Inflammatory macrophage treated with lipopolysaccharide for 4 hours (primary cell): ENCODE measurements around the gene GLI3.

Experiments
- DNase-seq: peaks from one replicate; pipeline ENCODE4 v3.0.0-alpha.2; 2020

The GLI3 gene

DNA sequence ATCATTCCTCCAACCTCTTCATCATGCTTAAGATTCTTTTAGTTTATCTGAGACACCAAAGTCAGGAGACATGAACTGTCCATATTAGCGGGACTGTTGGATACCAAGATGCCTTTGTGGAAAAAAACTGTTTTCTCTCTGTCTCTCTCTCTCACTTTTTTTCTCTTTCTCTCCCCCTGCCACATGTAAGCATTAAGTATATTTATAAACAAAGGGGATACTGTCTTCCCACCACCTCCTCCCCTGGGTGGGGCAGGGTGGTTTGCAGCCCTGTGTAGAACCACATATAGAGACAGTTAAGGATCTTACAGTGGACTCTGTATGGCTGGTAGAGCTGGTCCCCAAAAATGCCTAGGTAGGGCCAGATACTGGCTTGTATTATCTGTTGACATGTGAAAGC lies 101.3 kb downstream of the GLI3 start:
- DNase-seq = no peak

DNA sequence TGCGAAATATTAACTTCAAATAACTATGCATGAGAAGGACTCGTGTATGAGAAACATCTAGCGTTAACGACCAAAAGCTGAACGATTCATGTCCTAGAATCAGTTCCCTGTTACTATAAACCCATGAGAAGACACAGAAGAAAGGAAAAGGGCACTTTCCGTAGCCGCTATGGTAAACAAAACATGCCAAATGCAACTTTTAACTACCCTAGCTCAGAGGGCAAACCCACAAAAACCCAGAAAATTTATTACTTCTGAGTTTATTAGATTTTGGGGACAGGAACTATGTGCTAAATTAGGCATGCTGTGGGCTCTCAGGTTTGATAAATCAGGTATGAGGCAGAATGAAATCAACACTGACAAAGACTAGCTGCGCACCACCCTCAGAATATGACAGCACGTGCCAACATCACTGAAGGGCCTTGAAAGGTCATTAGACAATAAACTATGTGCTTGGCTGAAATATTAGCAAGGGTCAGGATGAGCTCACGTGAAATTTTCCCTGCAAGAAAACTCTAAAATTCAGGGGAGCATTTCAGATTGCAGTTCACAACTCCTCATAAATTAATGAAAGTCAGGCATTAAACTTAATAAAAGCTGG lies 102.6 kb downstream of the GLI3 start:
- no peak for DNase-seq

GRCh38 chr7:42133321-42133720 lies 103.7 kb downstream of the GLI3 start:
- DNase-seq = no peak

- no peak for DNase-seq
These were observed 108.3 kb downstream of the GLI3 start for GRCh38 chr7:42128703-42129102.

DNA sequence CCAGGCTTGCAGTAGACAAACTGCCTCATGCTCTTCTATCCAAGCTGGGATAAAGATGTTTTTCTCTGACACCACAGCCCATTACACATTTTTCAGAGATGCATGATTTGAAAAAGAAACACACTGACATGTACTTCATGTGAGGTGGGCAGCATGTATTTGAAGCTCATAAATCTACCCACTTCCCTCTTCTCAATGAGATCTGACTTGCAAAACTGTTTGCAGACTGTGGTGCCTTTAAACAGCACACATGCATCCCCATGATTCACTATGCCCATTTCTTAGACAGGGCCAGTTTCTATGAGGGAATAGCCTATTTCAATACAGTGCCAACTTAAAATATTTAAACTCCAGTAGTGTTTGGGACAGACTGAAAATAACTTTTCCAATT lies 109.8 kb downstream of the GLI3 start:
- DNase-seq = no peak

DNA sequence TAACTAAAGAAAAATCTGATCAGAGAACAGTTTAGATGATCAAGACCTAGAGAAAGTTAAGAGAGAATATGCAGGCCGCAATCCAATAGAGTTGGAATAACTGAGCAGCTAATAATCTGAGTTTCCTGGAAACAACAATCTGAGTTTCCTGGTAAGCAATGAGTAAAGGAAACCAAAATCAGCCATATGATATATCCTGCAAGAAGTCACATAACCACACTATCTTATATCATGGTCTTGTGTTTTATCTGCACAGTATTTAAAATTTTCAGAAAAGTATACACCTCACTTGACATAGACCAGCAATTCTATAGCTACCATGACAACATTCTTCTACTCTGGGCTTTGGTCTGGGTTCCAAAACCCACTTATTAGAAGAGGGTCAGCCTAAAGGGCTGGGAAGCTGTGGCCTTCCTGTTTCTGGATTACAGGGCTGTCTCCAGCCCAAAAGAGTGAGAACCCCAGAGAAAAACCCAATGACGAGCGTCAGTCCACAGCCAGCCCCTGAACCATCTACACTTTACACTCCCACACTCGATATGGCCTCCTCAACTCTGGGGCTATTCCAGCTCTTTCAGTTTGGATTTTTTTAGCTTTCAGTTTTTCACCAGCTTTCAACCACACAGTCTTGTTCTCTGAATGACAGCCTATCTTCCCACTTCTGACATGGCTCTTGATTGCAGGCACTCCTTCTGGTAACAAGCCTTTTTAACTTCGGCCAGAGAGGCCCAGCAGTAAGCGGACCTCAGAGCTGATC lies 110.4 kb downstream of the GLI3 start:
- no peak for DNase-seq

DNA sequence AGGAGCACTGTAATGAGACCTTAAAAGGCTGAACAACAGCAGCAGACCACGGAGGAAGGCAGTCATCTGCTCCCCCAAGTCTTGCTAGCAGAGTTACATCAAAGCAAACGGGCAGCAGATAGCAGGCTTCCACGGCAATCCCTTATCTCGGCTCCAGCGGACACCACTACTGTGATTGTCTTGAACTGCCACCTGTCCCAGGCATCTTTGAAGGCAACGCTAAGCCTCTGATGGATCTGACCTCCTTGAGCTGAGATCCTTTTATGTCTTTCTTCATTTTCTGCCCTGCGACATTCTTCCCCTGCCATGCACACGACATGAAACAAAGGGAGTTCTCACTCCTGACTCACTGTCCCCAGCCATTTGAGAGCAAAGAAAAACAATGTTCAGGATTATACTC lies 111.7 kb downstream of the GLI3 start:
- no peak for DNase-seq

GRCh38 chr7:42123716-42124115 lies 113.3 kb downstream of the GLI3 start:
- DNase-seq = no peak

- no peak for DNase-seq
These were observed 116.8 kb downstream of the GLI3 start for GRCh38 chr7:42120191-42120590.

GRCh38 chr7:42117201-42117600 lies 119.8 kb downstream of the GLI3 start:
- DNase-seq = no peak

GRCh38 chr7:42115795-42116194 lies 121.2 kb downstream of the GLI3 start:
- no peak for DNase-seq

DNA sequence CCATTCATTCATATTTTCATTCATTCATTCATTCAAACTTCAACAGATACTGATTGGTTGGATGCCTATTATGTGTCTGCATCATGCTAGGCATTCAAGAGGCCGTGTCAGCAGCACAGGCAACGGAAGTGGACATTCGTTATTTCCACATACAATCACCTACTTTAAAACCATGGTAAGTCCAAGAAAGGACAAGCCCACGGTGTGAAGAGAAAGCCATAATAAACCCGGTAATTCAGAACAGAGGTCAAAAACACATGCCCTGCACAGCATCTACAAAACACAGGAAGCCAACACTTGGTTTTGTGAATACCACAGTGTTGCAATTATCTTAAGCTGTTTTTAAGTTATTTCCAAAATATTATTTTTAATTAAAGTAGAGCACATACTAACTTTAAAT lies 126.7 kb downstream of the GLI3 start:
- no peak for DNase-seq

GRCh38 chr7:42108803-42109528 lies 128.0 kb downstream of the GLI3 start:
- DNase-seq = no peak

DNA sequence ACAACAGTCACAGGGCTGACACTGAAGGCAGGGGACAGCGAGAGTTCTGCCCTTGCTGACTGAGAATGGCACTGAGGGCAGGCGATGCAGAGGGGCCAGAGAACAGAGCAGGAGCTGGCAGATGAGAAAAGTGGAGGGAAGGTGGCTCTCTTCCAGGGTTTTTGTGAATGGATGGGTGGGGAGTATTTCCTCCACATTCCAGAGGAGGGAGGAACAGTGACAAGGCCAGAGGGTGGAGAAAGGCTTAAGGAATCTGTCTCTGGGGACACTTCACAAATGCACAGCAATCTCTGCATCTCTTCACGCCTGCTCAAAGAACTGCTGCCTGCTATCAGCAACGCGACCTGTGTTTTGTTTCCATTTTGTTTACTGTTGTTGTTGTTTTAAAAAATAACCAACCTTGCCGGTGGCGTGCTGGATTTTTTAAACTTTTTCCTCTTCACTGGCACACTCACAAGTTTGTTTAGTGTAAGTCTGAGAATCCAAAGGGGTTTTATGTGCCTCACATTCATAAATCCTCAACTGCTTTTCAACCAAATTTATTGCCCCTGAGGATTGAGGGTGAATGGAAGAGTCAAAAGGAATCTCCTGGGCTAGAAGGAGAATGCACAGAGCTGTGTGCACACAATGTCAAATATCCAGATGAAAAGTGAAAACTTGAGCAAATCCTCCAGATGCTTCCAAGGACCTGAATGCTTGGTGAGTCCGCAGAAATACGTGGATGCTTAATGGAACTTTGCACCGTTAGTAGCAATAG lies 129.3 kb downstream of the GLI3 start:
- DNase-seq = no peak

- no peak for DNase-seq
These were observed 130.4 kb downstream of the GLI3 start for GRCh38 chr7:42106562-42106961.

- DNase-seq = no peak
These were observed 131.3 kb downstream of the GLI3 start for GRCh38 chr7:42105554-42106358.

DNA sequence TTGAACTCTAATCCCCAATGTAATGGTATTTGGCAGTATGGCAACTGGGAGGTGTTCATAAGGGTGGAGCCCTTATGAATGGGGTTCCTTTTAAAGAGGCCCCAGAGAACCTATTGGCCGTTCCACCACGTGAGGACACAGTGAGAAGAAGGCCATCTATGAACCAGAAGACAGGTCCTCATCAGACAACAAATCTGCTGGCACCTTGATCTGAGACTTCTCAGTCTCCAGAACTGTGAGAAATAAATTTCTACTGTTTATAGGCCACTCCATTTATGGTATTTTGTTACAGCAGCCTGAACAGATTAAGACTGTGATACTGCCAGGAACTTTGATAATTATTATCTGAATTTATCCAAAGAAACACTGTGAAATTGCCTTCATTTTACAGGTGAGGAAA lies 132.3 kb downstream of the GLI3 start:
- DNase-seq = no peak

- DNase-seq = no peak
These were observed 132.8 kb downstream of the GLI3 start for GRCh38 chr7:42104231-42104630.

- peak; percentile 16 for DNase-seq
These were observed 133.6 kb downstream of the GLI3 start for GRCh38 chr7:42103456-42103855.

- DNase-seq = peak; percentile 3
These were observed 134.0 kb downstream of the GLI3 start for GRCh38 chr7:42103020-42103419.

DNA sequence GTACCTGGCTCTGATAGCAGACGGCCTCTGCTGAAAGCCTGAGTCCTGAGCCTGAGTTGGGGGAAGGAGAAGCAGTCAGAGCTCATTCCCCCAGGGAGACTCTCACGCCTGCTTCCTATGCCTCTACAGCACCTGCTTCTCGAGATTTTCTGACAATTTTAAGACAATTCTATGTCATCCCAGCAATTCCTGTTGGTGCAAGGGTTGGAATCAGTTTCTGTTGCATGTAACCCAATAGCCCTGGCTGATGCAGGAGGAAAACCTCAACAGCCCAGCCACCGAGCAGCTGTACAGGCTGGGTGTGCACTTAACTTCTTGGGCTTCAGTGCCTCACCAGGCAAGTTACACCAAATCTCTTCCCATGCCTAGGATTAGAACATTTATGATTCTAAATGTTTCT lies 134.7 kb downstream of the GLI3 start:
- DNase-seq = no peak

DNA sequence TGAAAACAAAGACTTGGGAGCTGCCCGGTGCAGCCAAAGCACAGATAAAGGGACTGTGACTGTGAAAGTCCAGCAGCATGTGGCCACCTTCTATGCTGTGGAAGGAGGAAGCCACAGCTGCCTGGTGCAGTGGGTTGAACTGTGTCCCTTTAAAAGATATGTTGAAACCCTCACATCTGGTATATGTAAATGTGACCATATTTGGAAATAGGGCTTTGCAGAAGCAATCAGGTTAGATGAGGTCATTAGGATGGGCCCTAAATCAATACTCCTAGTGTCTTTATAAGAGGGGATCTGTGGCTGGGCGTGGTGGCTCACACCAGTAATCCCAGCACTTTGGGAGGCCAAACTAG lies 136.9 kb downstream of the GLI3 start:
- peak; percentile 36 for DNase-seq
